ENCODE data around the gene ABCC4. TPM values are rescaled to one million over a fixed set of nuclear protein-coding genes. Genes with fewer than 3 reads are reported as not detected.

Gene ABCC4
- total and polyA plus RNA-seq, 2 donors (not counting 1 experiment from before 2014, with no cell fraction given), result 35.2 to 98.8 TPM

DNA sequence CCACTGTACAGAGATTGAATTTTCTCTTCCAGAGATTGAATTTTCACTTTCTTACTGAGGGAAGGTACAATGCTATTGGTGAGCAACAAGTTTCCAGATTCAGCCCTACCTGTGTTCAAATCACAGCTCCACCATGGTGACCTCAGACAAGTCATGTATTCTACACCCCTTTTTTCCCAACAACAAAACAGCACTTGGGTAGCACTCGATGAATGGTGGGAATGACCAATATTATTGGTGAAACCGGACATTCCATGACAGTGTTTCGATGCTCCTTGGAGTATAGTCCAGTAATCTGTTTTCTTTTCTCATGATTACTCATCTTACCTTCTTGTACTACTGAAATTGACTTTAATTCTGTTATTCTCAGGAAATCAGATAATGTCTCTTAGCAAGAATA is 322.7 kb downstream of the ABCC4 start:
- H3K4me3 ChIP-seq (replicated peaks in 1 of 4; ENCODE audit: control extremely low read depth in 1 of 4, insufficient read depth in 1 of 4, low read depth in 3 of 4, low read length in 4 of 4), result no peak overlapping the region
- H3K9ac ChIP-seq (ENCODE audit: insufficient read depth, low read length), result no peak overlapping the region
- no peaks in the 10 kb centered on the region for H4K20me1 ChIP-seq (ENCODE audit: control insufficient read depth, extremely low read depth, insufficient read depth, low read length)
- H3K4me1 ChIP-seq (ENCODE audit: control insufficient read depth, extremely low read depth, insufficient read depth, low read length), result no peaks in the 10 kb centered on the region
- H2AFZ ChIP-seq (ENCODE audit: low read length), result no peak overlapping the region
- no peak overlapping the region for H3K4me2 ChIP-seq (ENCODE audit: extremely low read depth, insufficient read depth, low read length)
- H3K27me3 ChIP-seq (ENCODE audit: control insufficient read depth, insufficient read depth, low read length), result no peaks in the 10 kb centered on the region
- H3K9me3 ChIP-seq (ENCODE audit: control insufficient read depth, insufficient read depth, low read depth, low read length), result no peaks in the 10 kb centered on the region
- no peaks in the 10 kb centered on the region for H3K79me2 ChIP-seq (ENCODE audit: control insufficient read depth, insufficient read depth, low read length)
- TF ChIP-seq EZH2 (IDR thresholded peaks at IDR 0.05; ENCODE audit: low read length, missing control alignments), result no peak
- TF ChIP-seq, protein P1, sequence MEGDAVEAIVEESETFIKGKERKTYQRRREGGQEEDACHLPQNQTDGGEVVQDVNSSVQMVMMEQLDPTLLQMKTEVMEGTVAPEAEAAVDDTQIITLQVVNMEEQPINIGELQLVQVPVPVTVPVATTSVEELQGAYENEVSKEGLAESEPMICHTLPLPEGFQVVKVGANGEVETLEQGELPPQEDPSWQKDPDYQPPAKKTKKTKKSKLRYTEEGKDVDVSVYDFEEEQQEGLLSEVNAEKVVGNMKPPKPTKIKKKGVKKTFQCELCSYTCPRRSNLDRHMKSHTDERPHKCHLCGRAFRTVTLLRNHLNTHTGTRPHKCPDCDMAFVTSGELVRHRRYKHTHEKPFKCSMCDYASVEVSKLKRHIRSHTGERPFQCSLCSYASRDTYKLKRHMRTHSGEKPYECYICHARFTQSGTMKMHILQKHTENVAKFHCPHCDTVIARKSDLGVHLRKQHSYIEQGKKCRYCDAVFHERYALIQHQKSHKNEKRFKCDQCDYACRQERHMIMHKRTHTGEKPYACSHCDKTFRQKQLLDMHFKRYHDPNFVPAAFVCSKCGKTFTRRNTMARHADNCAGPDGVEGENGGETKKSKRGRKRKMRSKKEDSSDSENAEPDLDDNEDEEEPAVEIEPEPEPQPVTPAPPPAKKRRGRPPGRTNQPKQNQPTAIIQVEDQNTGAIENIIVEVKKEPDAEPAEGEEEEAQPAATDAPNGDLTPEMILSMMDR (conservative IDR thresholded peaks at IDR 0.05 in 1 of 2, IDR thresholded peaks at IDR 0.05 in 1 of 2; ENCODE audit: low read depth in 1 of 2, low read length in 2 of 2), result no peak
- no peak for DNase-seq (ENCODE audit: low read depth in 2 of 2)
- no peak overlapping the region for H3K27ac ChIP-seq (ENCODE audit: insufficient read depth, low read length)
- H3K36me3 ChIP-seq (ENCODE audit: control insufficient read depth, insufficient read depth, low read length), result no peaks in the 10 kb centered on the region

DNA sequence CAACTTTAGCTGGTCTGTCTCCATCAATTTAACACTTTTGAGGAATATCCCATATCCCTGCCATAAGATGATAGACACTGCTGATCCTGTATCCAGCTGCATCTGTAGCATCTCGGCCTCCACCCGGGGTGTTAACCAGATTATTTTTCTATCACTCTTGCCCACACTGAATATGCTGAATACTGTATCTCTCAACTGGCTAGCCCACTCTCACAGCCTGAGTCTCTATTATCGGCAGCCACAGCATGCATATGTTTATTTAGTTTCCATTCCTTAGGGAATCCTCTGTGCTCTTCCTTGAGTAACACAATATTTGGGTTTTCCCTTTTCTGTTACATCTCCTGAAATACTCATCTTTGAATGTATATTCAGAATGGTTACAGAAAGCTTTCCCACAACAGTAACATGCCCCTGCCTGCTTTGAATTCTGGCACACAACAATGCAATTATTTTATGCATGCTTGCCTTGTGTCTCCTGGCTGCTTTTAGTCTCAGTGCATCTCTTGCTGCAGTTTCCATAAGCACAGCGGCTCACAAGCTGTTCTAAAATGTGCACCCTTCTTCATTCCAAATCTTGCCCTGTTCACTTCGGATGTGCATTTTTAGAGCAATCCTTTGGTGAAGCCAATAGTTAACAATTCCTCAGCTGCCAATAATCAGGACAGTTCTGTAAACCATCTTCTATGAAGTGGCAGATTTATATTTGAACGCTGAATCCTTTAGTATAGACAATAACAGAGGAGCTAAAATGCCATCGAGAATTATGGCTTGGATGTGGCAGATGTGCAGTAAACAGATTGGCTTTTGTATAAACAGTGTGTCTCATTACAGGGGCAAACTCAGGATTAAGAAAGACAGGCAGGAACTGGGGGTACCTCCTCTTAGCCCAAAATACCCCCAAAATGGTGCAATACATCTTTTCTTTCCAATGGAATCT is 327.0 kb downstream of the ABCC4 start:
- TF ChIP-seq, protein P1 (conservative IDR thresholded peaks at IDR 0.05 in 1 of 2, IDR thresholded peaks at IDR 0.05 in 1 of 2; ENCODE audit: low read depth in 1 of 2, low read length in 2 of 2), result no peak
- no peak for TF ChIP-seq EZH2 (IDR thresholded peaks at IDR 0.05; ENCODE audit: low read length, missing control alignments)
- H3K4me1 ChIP-seq (ENCODE audit: control insufficient read depth, extremely low read depth, insufficient read depth, low read length), result no peaks in the 10 kb centered on the region
- no peak overlapping the region for H3K4me2 ChIP-seq (ENCODE audit: extremely low read depth, insufficient read depth, low read length)
- H4K20me1 ChIP-seq (ENCODE audit: control insufficient read depth, extremely low read depth, insufficient read depth, low read length), result no peaks in the 10 kb centered on the region
- H3K36me3 ChIP-seq (ENCODE audit: control insufficient read depth, insufficient read depth, low read length), result no peaks in the 10 kb centered on the region
- no peak overlapping the region for H3K4me3 ChIP-seq (replicated peaks in 1 of 4; ENCODE audit: control extremely low read depth in 1 of 4, insufficient read depth in 1 of 4, low read depth in 3 of 4, low read length in 4 of 4)
- H3K9me3 ChIP-seq (ENCODE audit: control insufficient read depth, insufficient read depth, low read depth, low read length), result no peaks in the 10 kb centered on the region
- no peak overlapping the region for H3K27ac ChIP-seq (ENCODE audit: insufficient read depth, low read length)
- no peak overlapping the region for H3K9ac ChIP-seq (ENCODE audit: insufficient read depth, low read length)
- no peak for DNase-seq (ENCODE audit: low read depth in 2 of 2)
- no peak overlapping the region for H2AFZ ChIP-seq (ENCODE audit: low read length)
- peaks cover 7% of the 10 kb centered on the region for H3K27me3 ChIP-seq (ENCODE audit: control insufficient read depth, insufficient read depth, low read length)
- no peaks in the 10 kb centered on the region for H3K79me2 ChIP-seq (ENCODE audit: control insufficient read depth, insufficient read depth, low read length)

DNA sequence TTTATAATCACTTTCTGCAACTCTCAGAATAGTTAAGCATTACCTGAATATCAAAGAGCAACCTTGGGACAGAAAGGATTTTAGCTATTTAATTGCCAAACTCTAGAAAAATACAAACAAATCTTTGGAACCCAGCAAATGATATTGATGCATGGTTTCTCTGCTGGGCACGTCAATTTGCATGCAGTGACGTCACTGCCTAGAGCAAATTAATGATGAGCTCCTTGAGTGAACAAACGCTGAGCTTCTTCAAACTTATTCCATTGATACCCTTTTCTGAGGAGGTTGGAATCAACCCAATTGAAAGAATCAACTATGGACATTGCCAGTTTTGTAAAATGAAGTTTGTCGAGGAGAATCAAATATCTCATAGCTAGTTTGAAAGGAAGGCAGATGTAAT is 329.0 kb downstream of the ABCC4 start:
- Histone ChIP-seq H3K36me3 (ENCODE audit: control insufficient read depth, insufficient read depth, low read length) (no peaks in the 10 kb centered on the region), H3K4me3 (replicated peaks in 1 of 4; ENCODE audit: control extremely low read depth in 1 of 4, insufficient read depth in 1 of 4, low read depth in 3 of 4, low read length in 4 of 4) (no peak overlapping the region), H3K4me2 (ENCODE audit: extremely low read depth, insufficient read depth, low read length) (no peak overlapping the region), H3K9ac (ENCODE audit: insufficient read depth, low read length) (no peak overlapping the region), H3K27me3 (ENCODE audit: control insufficient read depth, insufficient read depth, low read length) (peaks cover 18% of the 10 kb centered on the region), H3K4me1 (ENCODE audit: control insufficient read depth, extremely low read depth, insufficient read depth, low read length) (no peaks in the 10 kb centered on the region), H3K79me2 (ENCODE audit: control insufficient read depth, insufficient read depth, low read length) (no peaks in the 10 kb centered on the region), H2AFZ (ENCODE audit: low read length) (no peak overlapping the region), H4K20me1 (ENCODE audit: control insufficient read depth, extremely low read depth, insufficient read depth, low read length) (no peaks in the 10 kb centered on the region), H3K27ac (ENCODE audit: insufficient read depth, low read length) (no peak overlapping the region), H3K9me3 (ENCODE audit: control insufficient read depth, insufficient read depth, low read depth, low read length) (no peaks in the 10 kb centered on the region)
- DNase-seq (ENCODE audit: low read depth in 2 of 2), result no peak
- TF ChIP-seq, protein P1 (conservative IDR thresholded peaks at IDR 0.05 in 1 of 2, IDR thresholded peaks at IDR 0.05 in 1 of 2; ENCODE audit: low read depth in 1 of 2, low read length in 2 of 2), result no peak
- no peak for TF ChIP-seq EZH2 (IDR thresholded peaks at IDR 0.05; ENCODE audit: low read length, missing control alignments)
